GM19193 (cell line): ENCODE results near the gene CAPN15.

Experiments used
- POLR2A ChIP-seq: IDR thresholded peaks from 4 replicates; pipeline ENCODE4 v1.6.1; 2011; ENCODE audit not compliant: insufficient read depth, insufficient read length; ENCODE audit errors: extremely low read depth

The CAPN15 gene

GRCh38 chr16:529012-529575, 1.6 kb downstream of the CAPN15 start:
- TF ChIP-seq POLR2A: no peak

- no peak for TF ChIP-seq POLR2A
Observed at GRCh38 chr16:530111-530817, 2.8 kb downstream of the CAPN15 start.

GRCh38 chr16:531494-532125, 4.1 kb downstream of the CAPN15 start:
- TF ChIP-seq POLR2A: no peak

- no peak for TF ChIP-seq POLR2A
Observed at GRCh38 chr16:533391-534123, 6.0 kb downstream of the CAPN15 start.

- no peak for TF ChIP-seq POLR2A
Observed at GRCh38 chr16:534135-534534, 6.6 kb downstream of the CAPN15 start.

- TF ChIP-seq POLR2A: no peak
Observed at GRCh38 chr16:534856-535445, 7.4 kb downstream of the CAPN15 start.

- TF ChIP-seq POLR2A: no peak
Observed at GRCh38 chr16:535446-536405, 8.2 kb downstream of the CAPN15 start.

- no peak for TF ChIP-seq POLR2A
Observed at GRCh38 chr16:536746-537145, 9.2 kb downstream of the CAPN15 start.

GRCh38 chr16:537415-538335, 10.2 kb downstream of the CAPN15 start:
- no peak for TF ChIP-seq POLR2A

- TF ChIP-seq POLR2A: no peak
Observed at GRCh38 chr16:539901-540530, 12.5 kb downstream of the CAPN15 start.

GRCh38 chr16:540645-541340, 13.3 kb downstream of the CAPN15 start:
- TF ChIP-seq POLR2A: no peak
